BLaER1 (cell line): ENCODE results near the gene FCN2.

Experiments
- H3K27ac ChIP-seq: shearing (Covaris generic); formaldehyde crosslinking; 2 replicates; pipeline ENCODE4 v1.8.1; 2022
- H3K27me3 ChIP-seq: shearing (Covaris generic); formaldehyde crosslinking; 2 replicates; pipeline ENCODE4 v1.8.1; 2022
- H3K36me3 ChIP-seq: shearing (Covaris generic); formaldehyde crosslinking; 2 replicates; pipeline ENCODE4 v1.8.1; 2022
- H3K4me1 ChIP-seq: shearing (Covaris generic); formaldehyde crosslinking; 2 replicates; pipeline ENCODE4 v1.8.1; 2022
- H3K4me2 ChIP-seq: shearing (Covaris generic); formaldehyde crosslinking; 2 replicates; pipeline ENCODE4 v1.8.1; 2022
- H3K4me3 ChIP-seq: shearing (Covaris generic); formaldehyde crosslinking; 2 replicates; pipeline ENCODE4 v1.8.1; 2022
- H3K9ac ChIP-seq: shearing (Covaris generic); formaldehyde crosslinking; 2 replicates; pipeline ENCODE4 v1.8.1; 2022
- H3K9me3 ChIP-seq: shearing (Covaris generic); formaldehyde crosslinking; 2 replicates; pipeline ENCODE4 v1.8.1; 2022
- H4K20me1 ChIP-seq: shearing (Covaris generic); formaldehyde crosslinking; 2 replicates; pipeline ENCODE4 v1.8.1; 2022
- Cebpa-rat ChIP-seq: shearing (Covaris generic); IDR thresholded peaks from 2 replicates; pipeline ENCODE4 v1.8.1; 2022

FCN2 gene

GRCh38 chr9:134925011-134925511, 44.5 kb downstream of the FCN2 start:
- Histone ChIP-seq H4K20me1 (no peaks in the 10 kb centered on the region), H3K9me3 (no peaks in the 10 kb centered on the region), H3K36me3 (no peaks in the 10 kb centered on the region), H3K4me2 (no peak overlapping the region), H3K4me1 (peaks cover 36% of the 10 kb centered on the region), H3K9ac (no peak overlapping the region), H3K4me3 (no peak overlapping the region), H3K27ac (no peak overlapping the region), H3K27me3 (no peaks in the 10 kb centered on the region)
- no peak for TF ChIP-seq Cebpa-rat

- peaks cover 21% of the 10 kb centered on the region for H3K4me1 ChIP-seq
- H3K27me3 ChIP-seq = no peaks in the 10 kb centered on the region
- H3K4me3 ChIP-seq = no peak overlapping the region
- H3K4me2 ChIP-seq = peak overlapping the region; percentile 73
- no peaks in the 10 kb centered on the region for H3K9me3 ChIP-seq
- H3K27ac ChIP-seq = peak overlapping the region; percentile 27; the same call in 1 of the 2 replicates
- no peak overlapping the region for H3K9ac ChIP-seq
- no peak for TF ChIP-seq Cebpa-rat
- H3K36me3 ChIP-seq = no peaks in the 10 kb centered on the region
- H4K20me1 ChIP-seq = no peaks in the 10 kb centered on the region
Measured at GRCh38 chr9:134928436-134929192, 48.0 kb downstream of the FCN2 start.

GRCh38 chr9:134929193-134930158, 48.9 kb downstream of the FCN2 start:
- H3K4me1 ChIP-seq = peaks cover 20% of the 10 kb centered on the region
- TF ChIP-seq Cebpa-rat = no peak
- no peaks in the 10 kb centered on the region for H3K27me3 ChIP-seq
- H3K27ac ChIP-seq = peak overlapping the region; percentile 27; the same call in 1 of the 2 replicates
- peak overlapping the region; percentile 73 for H3K4me2 ChIP-seq
- H3K9ac ChIP-seq = no peak overlapping the region
- no peaks in the 10 kb centered on the region for H3K9me3 ChIP-seq
- H3K4me3 ChIP-seq = no peak overlapping the region
- H4K20me1 ChIP-seq = no peaks in the 10 kb centered on the region
- H3K36me3 ChIP-seq = no peaks in the 10 kb centered on the region

GRCh38 chr9:134930398-134930797, 49.8 kb downstream of the FCN2 start:
- no peaks in the 10 kb centered on the region for H3K9me3 ChIP-seq
- H3K4me2 ChIP-seq = peak overlapping the region; percentile 73
- H4K20me1 ChIP-seq = no peaks in the 10 kb centered on the region
- H3K36me3 ChIP-seq = no peaks in the 10 kb centered on the region
- H3K9ac ChIP-seq = no peak overlapping the region
- H3K27me3 ChIP-seq = no peaks in the 10 kb centered on the region
- no peak overlapping the region for H3K27ac ChIP-seq
- no peak for TF ChIP-seq Cebpa-rat
- H3K4me3 ChIP-seq = no peak overlapping the region
- peaks cover 20% of the 10 kb centered on the region for H3K4me1 ChIP-seq

- H3K4me1 ChIP-seq = peaks cover 34% of the 10 kb centered on the region
Measured at GRCh38 chr9:134932171-134932570, 51.6 kb downstream of the FCN2 start.

GRCh38 chr9:134932606-134933005, 52.0 kb downstream of the FCN2 start:
- Histone ChIP-seq H3K27ac (no peak overlapping the region), H3K27me3 (no peaks in the 10 kb centered on the region), H3K4me3 (no peak overlapping the region), H4K20me1 (no peaks in the 10 kb centered on the region), H3K4me2 (no peak overlapping the region), H3K4me1 (peaks cover 37% of the 10 kb centered on the region), H3K36me3 (no peaks in the 10 kb centered on the region), H3K9me3 (no peaks in the 10 kb centered on the region), H3K9ac (no peak overlapping the region)
- no peak for TF ChIP-seq Cebpa-rat

More at GRCh38 chr9:134932171-134932570, 51.6 kb downstream of the FCN2 start:
- no peaks in the 10 kb centered on the region for H3K36me3 ChIP-seq
- H3K4me2 ChIP-seq = no peak overlapping the region
- no peak overlapping the region for H3K4me3 ChIP-seq
- no peak overlapping the region for H3K9ac ChIP-seq
- H3K27ac ChIP-seq = no peak overlapping the region
- no peak for TF ChIP-seq Cebpa-rat
- H3K9me3 ChIP-seq = no peaks in the 10 kb centered on the region
- H3K27me3 ChIP-seq = no peaks in the 10 kb centered on the region
- no peaks in the 10 kb centered on the region for H4K20me1 ChIP-seq

- Histone ChIP-seq H3K27me3 (no peaks in the 10 kb centered on the region), H4K20me1 (no peaks in the 10 kb centered on the region), H3K27ac (no peak overlapping the region)
Measured at GRCh38 chr9:134933076-134933659, 52.6 kb downstream of the FCN2 start.

GRCh38 chr9:134935056-134935640, 54.5 kb downstream of the FCN2 start:
- Histone ChIP-seq H3K9me3 (no peaks in the 10 kb centered on the region), H3K4me3 (no peak overlapping the region), H3K36me3 (no peaks in the 10 kb centered on the region), H3K9ac (no peak overlapping the region), H3K27ac (no peak overlapping the region), H3K27me3 (no peaks in the 10 kb centered on the region), H3K4me1 (peaks cover 21% of the 10 kb centered on the region), H4K20me1 (no peaks in the 10 kb centered on the region), H3K4me2 (no peak overlapping the region)
- no peak for TF ChIP-seq Cebpa-rat

More at GRCh38 chr9:134933076-134933659, 52.6 kb downstream of the FCN2 start:
- Histone ChIP-seq H3K4me2 (no peak overlapping the region), H3K4me1 (peaks cover 37% of the 10 kb centered on the region), H3K36me3 (no peaks in the 10 kb centered on the region), H3K9me3 (no peaks in the 10 kb centered on the region), H3K9ac (no peak overlapping the region), H3K4me3 (no peak overlapping the region)
- no peak for TF ChIP-seq Cebpa-rat

- H4K20me1 ChIP-seq = no peaks in the 10 kb centered on the region
- no peak for TF ChIP-seq Cebpa-rat
- no peak overlapping the region for H3K4me3 ChIP-seq
- peak overlapping the region; percentile 45; the same call in 1 of the 2 replicates for H3K4me2 ChIP-seq
- no peaks in the 10 kb centered on the region for H3K9me3 ChIP-seq
- no peak overlapping the region for H3K27ac ChIP-seq
- peaks cover 17% of the 10 kb centered on the region for H3K4me1 ChIP-seq
- H3K36me3 ChIP-seq = no peaks in the 10 kb centered on the region
- no peak overlapping the region for H3K9ac ChIP-seq
- H3K27me3 ChIP-seq = no peaks in the 10 kb centered on the region
Measured at GRCh38 chr9:134935701-134936345, 55.2 kb downstream of the FCN2 start.
